HepG2 (cell line): ENCODE data around the gene SPATA25. TPM values are rescaled to one million over a fixed set of nuclear protein-coding genes. Genes with fewer than 3 reads are reported as not detected.

Experiments used
- FOXA1 ChIP-seq, 2 experiments: fragments of 450-650 bp in 1 of 2; sonication (generic) in 1 of 2; formaldehyde crosslinking in 1 of 2; IDR thresholded peaks; 2 replicates each; pipeline versions ENCODE4 v1.4.0 to v1.6.1; 2016 to 2020; ENCODE audit warnings: missing genetic modification reagents in 1 of 2
- GABPB1 ChIP-seq: IDR thresholded peaks from 2 replicates; pipeline ENCODE4 v1.6.1; 2016; ENCODE audit warnings: mild to moderate bottlenecking, missing genetic modification reagents, moderate library complexity, missing compliant biosample characterization
- HOXA5 ChIP-seq: sonication (generic); formaldehyde crosslinking; IDR thresholded peaks from 2 replicates; pipeline ENCODE4 v1.4.0; 2020; ENCODE audit warnings: missing genetic modification reagents
- SALL2 ChIP-seq: sonication (generic); formaldehyde crosslinking; IDR thresholded peaks from 2 replicates; pipeline ENCODE4 v1.8.1; 2023; ENCODE audit warnings: mild to moderate bottlenecking, missing genetic modification reagents, inconsistent platforms
- TCF7L2 ChIP-seq: IDR thresholded peaks from 2 replicates; pipeline ENCODE4 v1.6.1; 2011; ENCODE audit warnings: mild to moderate bottlenecking, low read depth, low read length, moderate library complexity
- ZBTB38 ChIP-seq: sonication (generic); formaldehyde crosslinking; IDR thresholded peaks from 2 replicates; pipeline ENCODE4 v1.5.1; 2020; ENCODE audit warnings: mild to moderate bottlenecking, missing genetic modification reagents
- ZBTB49 ChIP-seq: sonication (generic); formaldehyde crosslinking; IDR thresholded peaks from 2 replicates; pipeline ENCODE4 v1.4.0; 2020; ENCODE audit warnings: missing genetic modification reagents, borderline replicate concordance
- ZC3H13 ChIP-seq: sonication (generic); formaldehyde crosslinking; IDR thresholded peaks from 2 replicates; pipeline ENCODE4 v1.8.1; 2023; ENCODE audit warnings: mild to moderate bottlenecking, missing genetic modification reagents, moderate library complexity
- ZFP36 ChIP-seq: fragments of 150-350 bp; IDR thresholded peaks from 2 replicates; pipeline ENCODE4 v1.6.1; 2018; ENCODE audit warnings: borderline replicate concordance, low read length, low read depth; ENCODE audit not compliant: partially characterized antibody
- ZNF275 ChIP-seq: sonication (generic); formaldehyde crosslinking; IDR thresholded peaks from 2 replicates; pipeline ENCODE4 v1.8.0; 2022; ENCODE audit warnings: missing genetic modification reagents, mild to moderate bottlenecking, inconsistent platforms, borderline replicate concordance
- ZNF30 ChIP-seq: sonication (generic); formaldehyde crosslinking; IDR thresholded peaks from 2 replicates; pipeline ENCODE4 v1.5.0; 2020; ENCODE audit warnings: mild to moderate bottlenecking, missing genetic modification reagents
- ZNF431 ChIP-seq: sonication (generic); formaldehyde crosslinking; IDR thresholded peaks from 2 replicates; pipeline ENCODE4 v1.9.0; 2022; ENCODE audit warnings: missing genetic modification reagents, low read depth, mild to moderate bottlenecking, borderline replicate concordance
- ZNF800 ChIP-seq: sonication (generic); formaldehyde crosslinking; IDR thresholded peaks from 2 replicates; pipeline ENCODE4 v1.4.0; 2020; ENCODE audit warnings: missing genetic modification reagents
- ZSCAN12 ChIP-seq: sonication (generic); formaldehyde crosslinking; IDR thresholded peaks from 2 replicates; pipeline ENCODE4 v1.9.0; 2021; ENCODE audit warnings: mild to moderate bottlenecking, missing genetic modification reagents
- polyA plus RNA-seq, 8 experiments: library from polyadenylated mRNA; depleted of rRNA in 3 of 8; stranded (reverse) in 7 of 8; unstranded in 1 of 8; fragments of >200 nt; fragmentation: Illumina TruSeq in 4 of 8; extraction: Trizol in 4 of 8; gene quantifications; 2 replicates each; pipeline versions ENCODE4 v1.2.1 to v1.2.3, GENCODE V29; 2011 to 2016; ENCODE audit warnings: low read depth in 4 of 8, missing spikeins in 1 of 8, mixed read lengths in 1 of 8; ENCODE audit not compliant: insufficient read depth in 1 of 8
- total RNA-seq, 5 experiments: library from RNA; depleted of rRNA; stranded (reverse); fragments of >200 nt; fragmentation: Illumina TruSeq; extraction: Trizol; gene quantifications; 2 replicates each; pipeline ENCODE4 v1.2.3, GENCODE V29; 2016; ENCODE audit warnings: low read depth in 1 of 5
- TF ChIP-seq, protein P1 (sequence below): sonication (generic); formaldehyde crosslinking; IDR thresholded peaks from 2 replicates; pipeline ENCODE4 v1.4.0; 2020; ENCODE audit warnings: missing genetic modification reagents
- TF ChIP-seq, protein P2 (sequence below): IDR thresholded peaks from 2 replicates; pipeline ENCODE4 v1.6.1; 2016; ENCODE audit warnings: control low read depth
- TF ChIP-seq, protein P3 (sequence below): sonication (generic); formaldehyde crosslinking; IDR thresholded peaks from 2 replicates; pipeline ENCODE4 v1.8.0; 2023; ENCODE audit warnings: mild to moderate bottlenecking, missing genetic modification reagents

The SPATA25 gene
- total and polyA plus RNA-seq, 2 of the 13 experiments (the other 11 are each of a cell fraction or from before 2014, with no cell fraction given): 4.8 to 7.6 TPM

DNA sequence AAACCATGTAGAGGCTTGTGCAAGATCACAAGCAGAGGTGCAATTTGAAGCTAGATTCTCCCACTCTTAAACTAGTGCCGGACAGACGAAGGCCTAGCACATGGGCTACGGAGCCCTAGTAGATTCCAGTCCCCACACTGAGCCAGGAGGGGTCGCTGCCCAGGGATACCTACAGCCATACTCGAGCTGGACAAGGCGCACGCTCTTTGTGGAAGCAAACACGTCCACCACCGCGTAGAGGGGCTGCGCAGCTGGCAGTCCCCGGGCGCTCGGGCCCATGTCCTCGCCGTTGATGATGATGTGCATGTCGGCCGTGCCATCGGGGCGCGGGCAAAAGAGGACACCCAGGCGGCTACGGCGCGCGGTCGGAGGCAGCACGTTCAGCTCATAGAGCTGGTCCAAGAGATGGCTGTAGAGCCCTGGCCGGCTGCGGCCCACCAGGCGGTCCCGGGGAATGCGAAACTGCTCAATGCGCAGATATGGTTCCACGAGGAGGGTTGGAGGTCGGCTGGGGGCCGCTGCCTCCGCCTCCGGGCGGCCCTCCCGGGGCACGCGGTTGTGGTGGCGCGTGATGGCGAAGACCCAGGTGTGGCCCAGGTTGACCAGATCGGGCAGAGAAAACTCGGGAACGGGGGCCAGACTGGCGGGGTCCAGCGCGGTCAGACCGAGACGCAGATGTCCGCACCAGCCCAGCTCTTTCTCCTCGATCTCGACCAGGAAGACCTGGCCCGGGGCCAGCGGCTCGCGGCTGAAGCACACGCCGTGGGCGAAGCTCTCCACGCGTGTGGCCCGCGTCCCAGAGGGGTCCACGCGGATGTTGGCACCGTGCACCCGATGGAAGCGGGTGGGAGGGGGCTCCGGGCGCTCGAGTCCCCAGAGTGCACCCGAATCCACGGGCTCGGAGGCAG lies 2.9 kb upstream of the SPATA25 start (continued):
- TF ChIP-seq SALL2 (peak; percentile 81), HOXA5 (CRISPR knock-in tag) (peak; percentile 25; the same call in 1 of the 2 replicates), ZC3H13 (CRISPR knock-in tag) (peak; percentile 92), ZSCAN12 (CRISPR knock-in tag) (0 out of 2 replicates have a peak, but pooled peaks have one; percentile 8), ZNF275 (CRISPR knock-in tag) (peak; percentile 82; the same call in 1 of the 2 replicates), ZFP36 (peak; percentile 70), TCF7L2 (no peak), ZNF431 (CRISPR knock-in tag) (no peak), FOXA1 (IDR thresholded peaks at IDR 0.05) (no peak), FOXA1 (CRISPR knock-in tag; IDR thresholded peaks at IDR 0.05) (peak; percentile 36; the same call in 1 of the 2 replicates), ZBTB38 (CRISPR knock-in tag) (no peak; the same call in 1 of the 2 replicates), ZNF30 (peak; percentile 69; the same call in 1 of the 2 replicates), GABPB1 (peak; percentile 51), ZNF800 (CRISPR knock-in tag) (no peak; the same call in 1 of the 2 replicates), ZBTB49 (CRISPR knock-in tag) (no peak)
- TF ChIP-seq, protein P1, sequence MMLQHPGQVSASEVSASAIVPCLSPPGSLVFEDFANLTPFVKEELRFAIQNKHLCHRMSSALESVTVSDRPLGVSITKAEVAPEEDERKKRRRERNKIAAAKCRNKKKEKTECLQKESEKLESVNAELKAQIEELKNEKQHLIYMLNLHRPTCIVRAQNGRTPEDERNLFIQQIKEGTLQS (CRISPR knock-in tag): peak; percentile 2; the same call in 1 of the 2 replicates
- TF ChIP-seq, protein P2, sequence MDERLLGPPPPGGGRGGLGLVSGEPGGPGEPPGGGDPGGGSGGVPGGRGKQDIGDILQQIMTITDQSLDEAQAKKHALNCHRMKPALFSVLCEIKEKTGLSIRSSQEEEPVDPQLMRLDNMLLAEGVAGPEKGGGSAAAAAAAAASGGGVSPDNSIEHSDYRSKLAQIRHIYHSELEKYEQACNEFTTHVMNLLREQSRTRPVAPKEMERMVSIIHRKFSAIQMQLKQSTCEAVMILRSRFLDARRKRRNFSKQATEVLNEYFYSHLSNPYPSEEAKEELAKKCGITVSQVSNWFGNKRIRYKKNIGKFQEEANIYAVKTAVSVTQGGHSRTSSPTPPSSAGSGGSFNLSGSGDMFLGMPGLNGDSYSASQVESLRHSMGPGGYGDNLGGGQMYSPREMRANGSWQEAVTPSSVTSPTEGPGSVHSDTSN: no peak
- TF ChIP-seq, protein P3, sequence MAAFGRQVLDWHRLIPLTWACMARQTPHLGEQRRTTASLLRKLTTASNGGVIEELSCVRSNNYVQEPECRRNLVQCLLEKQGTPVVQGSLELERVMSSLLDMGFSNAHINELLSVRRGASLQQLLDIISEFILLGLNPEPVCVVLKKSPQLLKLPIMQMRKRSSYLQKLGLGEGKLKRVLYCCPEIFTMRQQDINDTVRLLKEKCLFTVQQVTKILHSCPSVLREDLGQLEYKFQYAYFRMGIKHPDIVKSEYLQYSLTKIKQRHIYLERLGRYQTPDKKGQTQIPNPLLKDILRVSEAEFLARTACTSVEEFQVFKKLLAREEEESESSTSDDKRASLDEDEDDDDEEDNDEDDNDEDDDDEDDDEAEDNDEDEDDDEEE (CRISPR knock-in tag): 0 out of 2 replicates have a peak, but pooled peaks have one; percentile 26
